Activated T-cell treated with anti-CD3 and anti-CD28 coated beads, Interleukin-2, amount 50 U/mL, for 48 hours (primary cell): ENCODE data around the gene SORCS1.

Source experiments
- DNase-seq, 2 experiments: peaks; one replicate each; pipeline ENCODE4 v3.0.0-alpha.2; 2020

Gene SORCS1

GRCh38 chr10:106873770-106874603 is 290.5 kb downstream of the SORCS1 start:
- no peak for DNase-seq

- no peak for DNase-seq
These were observed 292.3 kb downstream of the SORCS1 start for GRCh38 chr10:106872176-106872575.

- no peak for DNase-seq
These were observed 298.2 kb downstream of the SORCS1 start for GRCh38 chr10:106866244-106866845.

GRCh38 chr10:106864031-106864430 is 300.5 kb downstream of the SORCS1 start:
- no peak for DNase-seq

GRCh38 chr10:106863549-106863948 is 301.0 kb downstream of the SORCS1 start:
- no peak for DNase-seq

GRCh38 chr10:106859892-106860652 is 304.4 kb downstream of the SORCS1 start:
- no peak for DNase-seq

- no peak for DNase-seq
These were observed 306.8 kb downstream of the SORCS1 start for GRCh38 chr10:106857728-106858127.

GRCh38 chr10:106857213-106857612 is 307.3 kb downstream of the SORCS1 start:
- no peak for DNase-seq

- DNase-seq, result no peak
These were observed 327.4 kb downstream of the SORCS1 start for GRCh38 chr10:106836933-106837663.

- no peak for DNase-seq
These were observed 331.7 kb downstream of the SORCS1 start for GRCh38 chr10:106832846-106833245.

GRCh38 chr10:106830471-106830870 is 334.0 kb downstream of the SORCS1 start:
- DNase-seq, result no peak

- no peak for DNase-seq
These were observed 334.5 kb downstream of the SORCS1 start for GRCh38 chr10:106830006-106830405.

- no peak for DNase-seq
These were observed 337.8 kb downstream of the SORCS1 start for GRCh38 chr10:106826716-106827115.

- DNase-seq, result no peak
These were observed 338.7 kb downstream of the SORCS1 start for GRCh38 chr10:106825576-106826364.

- no peak for DNase-seq
These were observed 343.9 kb downstream of the SORCS1 start for GRCh38 chr10:106820579-106820978.

GRCh38 chr10:106819490-106819889 is 345.0 kb downstream of the SORCS1 start:
- no peak for DNase-seq

- DNase-seq, result no peak
These were observed 348.0 kb downstream of the SORCS1 start for GRCh38 chr10:106816318-106817085.

- DNase-seq, result no peak
These were observed 349.0 kb downstream of the SORCS1 start for GRCh38 chr10:106815427-106816043.

- DNase-seq, result no peak
These were observed 359.4 kb downstream of the SORCS1 start for GRCh38 chr10:106804992-106805582.

GRCh38 chr10:106802949-106803348 is 361.6 kb downstream of the SORCS1 start:
- DNase-seq, result no peak
